HepG2 (cell line): ENCODE data around the gene GDE1. TPM values are rescaled to one million over a fixed set of nuclear protein-coding genes. Genes with fewer than 3 reads are reported as not detected.
A peak's percentile ranks its signal among the peaks of the same experiment; 100 is the strongest.

Experiments used
- BORCS8-MEF2B ChIP-seq: sonication (generic); formaldehyde crosslinking; IDR thresholded peaks from 2 replicates; pipeline ENCODE4 v1.8.0; 2022; ENCODE audit warnings: mild to moderate bottlenecking, missing genetic modification reagents
- CEBPG ChIP-seq: IDR thresholded peaks from 2 replicates; pipeline ENCODE4 v1.6.1; 2016
- EEA1 ChIP-seq: sonication (generic); formaldehyde crosslinking; IDR thresholded peaks from 2 replicates; pipeline ENCODE4 v1.5.1; 2020; ENCODE audit warnings: mild to moderate bottlenecking, missing genetic modification reagents, borderline replicate concordance
- HNRNPUL1 ChIP-seq: fragments of 200-400 bp; formaldehyde crosslinking; IDR thresholded peaks from 2 replicates; pipeline ENCODE4 v1.6.1; 2017; ENCODE audit warnings: low read depth, mild to moderate bottlenecking, low read length, moderate library complexity
- KLF13 ChIP-seq: sonication (generic); formaldehyde crosslinking; IDR thresholded peaks from 2 replicates; pipeline ENCODE4 v1.4.0; 2020; ENCODE audit warnings: mild to moderate bottlenecking, missing genetic modification reagents
- MED13 ChIP-seq: sonication (generic); formaldehyde crosslinking; IDR thresholded peaks from 2 replicates; pipeline ENCODE4 v1.5.0; 2020; ENCODE audit warnings: missing genetic modification reagents
- MTA1 ChIP-seq: sonication (generic); formaldehyde crosslinking; IDR thresholded peaks from 2 replicates; pipeline ENCODE4 v1.4.0; 2020; ENCODE audit warnings: missing genetic modification reagents, mild to moderate bottlenecking, borderline replicate concordance
- MYC ChIP-seq: sonication (generic); formaldehyde crosslinking; IDR thresholded peaks from 2 replicates; pipeline ENCODE4 v1.9.0; 2021; ENCODE audit warnings: missing genetic modification reagents, borderline replicate concordance
- NRL ChIP-seq: sonication (generic); formaldehyde crosslinking; IDR thresholded peaks from 2 replicates; pipeline ENCODE4 v1.5.0; 2020; ENCODE audit warnings: missing genetic modification reagents, mild to moderate bottlenecking, moderate library complexity, borderline replicate concordance
- PAWR ChIP-seq: sonication (generic); formaldehyde crosslinking; IDR thresholded peaks from 2 replicates; pipeline ENCODE4 v1.4.0; 2020; ENCODE audit warnings: missing genetic modification reagents, mild to moderate bottlenecking, borderline replicate concordance
- PAX8 ChIP-seq: sonication (generic); formaldehyde crosslinking; IDR thresholded peaks from 2 replicates; pipeline ENCODE4 v1.8.0; 2022; ENCODE audit warnings: mild to moderate bottlenecking, missing genetic modification reagents, borderline replicate concordance
- PCBP2 ChIP-seq: fragments of 200-400 bp; formaldehyde crosslinking; optimal IDR thresholded peaks from 2 replicates; pipeline ENCODE3; 2018; ENCODE audit warnings: low read length, low read depth; ENCODE audit not compliant: poor library complexity, severe bottlenecking
- PRPF4 ChIP-seq: fragments of 200-400 bp; formaldehyde crosslinking; IDR thresholded peaks from 2 replicates; pipeline ENCODE4 v1.6.1; 2016; ENCODE audit warnings: low read length, low read depth; ENCODE audit not compliant: poor library complexity, severe bottlenecking
- SP4 ChIP-seq: sonication (generic); formaldehyde crosslinking; IDR thresholded peaks from 2 replicates; pipeline ENCODE4 v1.8.1; 2023; ENCODE audit warnings: mild to moderate bottlenecking, missing genetic modification reagents
- SP5 ChIP-seq: IDR thresholded peaks from 2 replicates; pipeline ENCODE4 v1.6.1; 2016; ENCODE audit warnings: low read depth, borderline replicate concordance
- ZBTB8A ChIP-seq: sonication (generic); formaldehyde crosslinking; IDR thresholded peaks from 2 replicates; pipeline ENCODE4 v1.4.0; 2020; ENCODE audit warnings: mild to moderate bottlenecking, low read depth, missing genetic modification reagents, borderline replicate concordance
- ZC3H13 ChIP-seq: sonication (generic); formaldehyde crosslinking; IDR thresholded peaks from 2 replicates; pipeline ENCODE4 v1.8.1; 2023; ENCODE audit warnings: mild to moderate bottlenecking, missing genetic modification reagents, moderate library complexity
- ZMYM2 ChIP-seq: sonication (generic); formaldehyde crosslinking; IDR thresholded peaks from 2 replicates; pipeline ENCODE4 v1.8.0; 2022; ENCODE audit warnings: mild to moderate bottlenecking, missing genetic modification reagents
- ZNF230 ChIP-seq: sonication (generic); formaldehyde crosslinking; IDR thresholded peaks from 2 replicates; pipeline ENCODE4 v1.4.0; 2020; ENCODE audit warnings: mild to moderate bottlenecking, missing genetic modification reagents
- ZNF260 ChIP-seq: sonication (generic); formaldehyde crosslinking; IDR thresholded peaks from 2 replicates; pipeline ENCODE4 v1.4.0; 2020; ENCODE audit warnings: missing genetic modification reagents, low read depth, mild to moderate bottlenecking, borderline replicate concordance
- ZNF660 ChIP-seq: sonication (generic); formaldehyde crosslinking; IDR thresholded peaks from 2 replicates; pipeline ENCODE4 v1.5.1; 2020; ENCODE audit warnings: mild to moderate bottlenecking, low read depth, missing genetic modification reagents, borderline replicate concordance
- ZNF737 ChIP-seq: sonication (generic); formaldehyde crosslinking; IDR thresholded peaks from 2 replicates; pipeline ENCODE4 v1.5.0; 2020; ENCODE audit warnings: missing genetic modification reagents, mild to moderate bottlenecking, borderline replicate concordance
- ZNF768 ChIP-seq: sonication (generic); formaldehyde crosslinking; IDR thresholded peaks from 2 replicates; pipeline ENCODE4 v1.4.0; 2020; ENCODE audit warnings: missing genetic modification reagents
- ZNF792 ChIP-seq: IDR thresholded peaks from 2 replicates; pipeline ENCODE4 v1.6.1; 2016
- polyA plus RNA-seq, 8 experiments: library from polyadenylated mRNA; depleted of rRNA in 3 of 8; stranded (reverse) in 7 of 8; unstranded in 1 of 8; fragments of >200 nt; fragmentation: Illumina TruSeq in 4 of 8; extraction: Trizol in 4 of 8; gene quantifications; 2 replicates each; pipeline versions ENCODE4 v1.2.1 to v1.2.3, GENCODE V29; 2011 to 2016; ENCODE audit warnings: low read depth in 4 of 8, missing spikeins in 1 of 8, mixed read lengths in 1 of 8; ENCODE audit not compliant: insufficient read depth in 1 of 8
- total RNA-seq, 5 experiments: library from RNA; depleted of rRNA; stranded (reverse); fragments of >200 nt; fragmentation: Illumina TruSeq; extraction: Trizol; gene quantifications; 2 replicates each; pipeline ENCODE4 v1.2.3, GENCODE V29; 2016; ENCODE audit warnings: low read depth in 1 of 5
- TF ChIP-seq, protein P1 (sequence below): sonication (generic); formaldehyde crosslinking; IDR thresholded peaks from 2 replicates; pipeline ENCODE4 v1.5.0; 2020; ENCODE audit warnings: mild to moderate bottlenecking, missing genetic modification reagents
- TF ChIP-seq, protein P2 (sequence below): sonication (generic); formaldehyde crosslinking; IDR thresholded peaks from 2 replicates; pipeline ENCODE4 v1.8.0; 2022; ENCODE audit warnings: mild to moderate bottlenecking, missing genetic modification reagents, moderate library complexity
- TF ChIP-seq, protein P3 (sequence below): IDR thresholded peaks from 2 replicates; pipeline ENCODE4 v1.6.1; 2018; ENCODE audit warnings: missing genetic modification reagents

The GDE1 gene
- total and polyA plus RNA-seq, 2 of the 13 experiments (the other 11 are each of a cell fraction or from before 2014, with no cell fraction given) = 35.9 to 59.0 TPM

DNA sequence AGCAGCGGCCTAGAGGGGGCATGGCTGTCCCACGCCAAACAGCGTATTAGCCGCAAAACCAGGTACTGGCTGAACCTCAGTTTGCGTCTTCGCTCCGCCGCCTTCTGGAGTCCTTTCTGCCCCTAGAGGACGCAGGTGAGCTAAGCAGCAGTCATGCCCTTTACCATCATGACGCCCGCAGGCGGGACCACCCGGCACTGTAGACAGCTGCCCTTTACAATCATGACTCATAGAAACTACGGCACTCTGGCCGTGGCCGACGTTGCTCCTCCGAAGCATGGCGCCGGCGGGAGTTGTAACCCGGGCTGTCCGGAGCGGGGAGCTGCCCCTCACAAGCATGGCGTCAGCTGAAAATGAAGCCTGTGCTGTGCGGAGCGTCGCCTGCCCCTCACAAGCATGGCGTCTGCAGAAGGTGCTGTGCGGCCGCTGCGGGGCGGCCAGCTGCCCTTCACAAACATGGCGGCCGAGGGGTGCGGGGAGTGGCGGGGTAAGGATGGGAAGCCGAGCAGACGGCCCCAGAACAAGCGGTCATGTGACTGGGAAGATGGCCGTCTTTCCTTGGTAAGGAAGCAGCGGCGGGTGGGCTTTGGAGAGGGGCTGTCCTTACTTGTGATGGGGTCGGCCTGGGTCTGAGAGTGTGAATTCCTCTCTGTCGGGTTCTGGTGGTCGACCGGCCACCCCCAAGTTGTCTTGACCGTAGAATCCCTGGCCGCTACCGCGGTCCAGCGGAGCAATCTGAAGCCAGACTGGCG, 33.5 kb upstream of the GDE1 start, which contains the start of gene VPS35L (continued):
- TF ChIP-seq, protein P1, sequence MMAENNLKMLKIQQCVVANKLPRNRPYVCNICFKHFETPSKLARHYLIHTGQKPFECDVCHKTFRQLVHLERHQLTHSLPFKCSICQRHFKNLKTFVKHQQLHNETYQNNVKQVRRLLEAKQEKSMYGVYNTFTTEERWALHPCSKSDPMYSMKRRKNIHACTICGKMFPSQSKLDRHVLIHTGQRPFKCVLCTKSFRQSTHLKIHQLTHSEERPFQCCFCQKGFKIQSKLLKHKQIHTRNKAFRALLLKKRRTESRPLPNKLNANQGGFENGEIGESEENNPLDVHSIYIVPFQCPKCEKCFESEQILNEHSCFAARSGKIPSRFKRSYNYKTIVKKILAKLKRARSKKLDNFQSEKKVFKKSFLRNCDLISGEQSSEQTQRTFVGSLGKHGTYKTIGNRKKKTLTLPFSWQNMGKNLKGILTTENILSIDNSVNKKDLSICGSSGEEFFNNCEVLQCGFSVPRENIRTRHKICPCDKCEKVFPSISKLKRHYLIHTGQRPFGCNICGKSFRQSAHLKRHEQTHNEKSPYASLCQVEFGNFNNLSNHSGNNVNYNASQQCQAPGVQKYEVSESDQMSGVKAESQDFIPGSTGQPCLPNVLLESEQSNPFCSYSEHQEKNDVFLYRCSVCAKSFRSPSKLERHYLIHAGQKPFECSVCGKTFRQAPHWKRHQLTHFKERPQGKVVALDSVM = peak; percentile 28; the same call in 1 of the 2 replicates
- TF ChIP-seq, protein P2, sequence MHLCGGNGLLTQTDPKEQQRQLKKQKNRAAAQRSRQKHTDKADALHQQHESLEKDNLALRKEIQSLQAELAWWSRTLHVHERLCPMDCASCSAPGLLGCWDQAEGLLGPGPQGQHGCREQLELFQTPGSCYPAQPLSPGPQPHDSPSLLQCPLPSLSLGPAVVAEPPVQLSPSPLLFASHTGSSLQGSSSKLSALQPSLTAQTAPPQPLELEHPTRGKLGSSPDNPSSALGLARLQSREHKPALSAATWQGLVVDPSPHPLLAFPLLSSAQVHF (CRISPR knock-in tag) = peak; percentile 41; the same call in 1 of the 2 replicates
- TF ChIP-seq EEA1 (peak; percentile 60; the same call in 1 of the 2 replicates), ZNF768 (peak; percentile 57; the same call in 1 of the 2 replicates), ZNF230 (peak; percentile 96; the same call in 1 of the 2 replicates), CEBPG (CRISPR knock-in tag) (no peak), NRL (CRISPR knock-in tag) (peak; percentile 64; the same call in 1 of the 2 replicates), ZNF737 (CRISPR knock-in tag) (no peak), HNRNPUL1 (no peak), PCBP2 (no peak), ZMYM2 (CRISPR knock-in tag) (peak; percentile 28; the same call in 1 of the 2 replicates), PRPF4 (no peak), BORCS8-MEF2B (CRISPR knock-in tag) (peak; percentile 94), ZNF792 (peak; percentile 85), ZNF260 (CRISPR knock-in tag) (no peak), KLF13 (CRISPR knock-in tag) (0 out of 2 replicates have a peak, but pooled peaks have one; percentile 36), SP4 (CRISPR knock-in tag) (peak; percentile 66), SP5 (CRISPR knock-in tag) (no peak), PAWR (peak; percentile 93; the same call in 1 of the 2 replicates), MED13 (CRISPR knock-in tag) (no peak; the same call in 1 of the 2 replicates), MTA1 (CRISPR knock-in tag) (peak; percentile 79; the same call in 1 of the 2 replicates), ZNF660 (no peak), PAX8 (CRISPR knock-in tag) (no peak; the same call in 1 of the 2 replicates), MYC (CRISPR knock-in tag) (peak; percentile 86), ZC3H13 (peak; percentile 76; the same call in 1 of the 2 replicates), ZBTB8A (CRISPR knock-in tag) (no peak)
- TF ChIP-seq, protein P3, sequence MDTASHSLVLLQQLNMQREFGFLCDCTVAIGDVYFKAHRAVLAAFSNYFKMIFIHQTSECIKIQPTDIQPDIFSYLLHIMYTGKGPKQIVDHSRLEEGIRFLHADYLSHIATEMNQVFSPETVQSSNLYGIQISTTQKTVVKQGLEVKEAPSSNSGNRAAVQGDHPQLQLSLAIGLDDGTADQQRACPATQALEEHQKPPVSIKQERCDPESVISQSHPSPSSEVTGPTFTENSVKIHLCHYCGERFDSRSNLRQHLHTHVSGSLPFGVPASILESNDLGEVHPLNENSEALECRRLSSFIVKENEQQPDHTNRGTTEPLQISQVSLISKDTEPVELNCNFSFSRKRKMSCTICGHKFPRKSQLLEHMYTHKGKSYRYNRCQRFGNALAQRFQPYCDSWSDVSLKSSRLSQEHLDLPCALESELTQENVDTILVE (CRISPR knock-in tag) = no peak
